ENCODE measurements around the gene DMC1. TPM values are rescaled to one million over a fixed set of nuclear protein-coding genes. Genes with fewer than 3 reads are reported as not detected.

The DMC1 gene
- total and polyA plus RNA-seq, 4 donors = 0.24 to 2.7 (median 1.8) TPM

DNA sequence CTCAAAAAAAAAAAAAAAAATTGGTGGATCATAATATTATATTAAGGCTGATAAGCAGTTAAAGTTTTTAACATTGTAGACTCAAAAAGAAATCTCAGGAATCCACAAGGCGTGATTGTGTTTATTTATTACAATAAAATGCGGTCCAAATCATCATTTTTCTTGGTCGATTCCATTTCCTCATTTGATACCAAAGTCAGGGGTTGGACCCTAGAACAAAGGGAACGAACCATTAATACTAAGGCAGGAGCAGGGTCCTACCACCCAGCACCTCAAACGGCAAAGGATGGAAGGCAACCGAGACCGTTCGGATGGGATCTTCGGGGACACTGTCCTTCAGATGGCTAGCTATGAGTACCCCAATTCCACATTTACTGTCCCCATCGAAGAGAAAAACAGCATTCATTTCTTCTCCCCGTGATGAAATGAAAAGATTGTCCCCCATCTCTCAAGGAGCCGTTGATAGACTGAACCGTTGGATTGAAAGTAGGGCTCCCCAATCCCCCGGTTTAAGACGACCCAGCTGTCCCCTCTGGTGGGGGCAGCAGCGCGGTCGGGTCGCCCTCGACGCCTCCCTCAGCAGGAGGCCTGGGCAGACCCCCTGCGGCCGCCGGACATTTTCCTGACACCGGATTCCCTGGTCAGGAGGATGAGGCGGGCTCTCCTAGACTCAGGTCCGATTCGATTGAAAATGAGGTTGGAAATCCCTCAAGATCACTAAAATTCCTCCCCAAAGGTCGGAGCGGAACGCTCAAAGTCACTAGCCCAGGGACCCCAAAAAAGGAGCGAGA is 607 bp downstream of the DMC1 start:
- Histone ChIP-seq H3K9me3 (ENCODE audit: control insufficient read depth in 4 of 4, insufficient read depth in 3 of 4, low read length in 3 of 4) (no peaks in the 10 kb centered on the region), H3K4me1 (ENCODE audit: control insufficient read depth in 5 of 5, insufficient read depth in 5 of 5, low read length in 5 of 5) (peaks cover 0 to 26% (median 7%) of the 10 kb centered on the region in 5 donors), H3K4me3 (peak overlapping the region; percentile 10), H3K27ac (ENCODE audit: low read depth in 1 of 2, low read length in 1 of 2) (no peak overlapping the region), H3K27me3 (ENCODE audit: control insufficient read depth in 3 of 3, insufficient read depth in 3 of 3, low read length in 2 of 3) (no peaks in the 10 kb centered on the region), H3K9ac (ENCODE audit: insufficient read depth in 1 of 2, low read length in 2 of 2) (peak overlapping the region; percentile 65 to 71), H3K36me3 (ENCODE audit: control insufficient read depth in 4 of 4, insufficient read depth in 4 of 4, low read length in 4 of 4) (no peaks in the 10 kb centered on the region)
- ATAC-seq (ENCODE audit: insufficient read depth, low FRiP score) (no peak), DNase-seq (peak in 2 of 3 donors; percentile 29 to 34)
- 36% methylated on average over 32 of the region's 32 CpGs for WGBS, 2 donors
- no peak for TF ChIP-seq CTCF (IDR thresholded peaks at IDR 0.05; ENCODE audit: control extremely low read depth, extremely low read depth)

DNA sequence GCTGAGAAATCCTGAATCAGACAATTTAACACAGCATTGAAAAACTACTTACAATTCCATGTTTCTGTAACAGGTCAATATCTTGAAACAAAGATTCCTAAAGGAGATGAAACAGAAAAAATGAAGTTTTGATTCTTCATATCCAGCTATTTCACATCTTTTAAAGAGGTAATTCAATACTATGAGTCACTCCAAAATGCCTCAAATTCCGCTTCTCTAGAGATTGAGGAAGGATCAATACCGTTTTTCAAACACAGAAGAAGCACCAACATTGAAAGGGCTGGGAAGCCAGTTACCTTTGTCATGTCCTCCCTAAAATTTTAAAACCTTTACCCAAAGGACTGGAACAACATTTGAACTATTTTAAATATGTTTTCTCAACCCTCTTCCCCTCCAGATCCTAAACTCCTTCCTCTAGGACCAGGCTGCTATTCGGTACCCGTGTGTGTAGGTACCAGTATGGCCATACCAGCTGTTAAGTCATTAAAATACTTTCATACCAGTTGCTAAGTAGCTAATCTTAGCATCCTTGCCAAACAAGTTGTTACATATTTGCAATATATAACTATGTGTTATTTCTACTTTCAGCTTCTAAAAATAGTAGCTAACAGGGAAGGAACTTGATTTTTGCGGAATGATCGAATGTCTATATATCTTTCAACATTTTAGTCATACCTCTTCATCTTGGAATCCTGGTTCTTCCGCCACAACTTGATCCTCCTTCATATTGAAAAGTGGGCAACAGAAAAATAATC is 2.3 kb downstream of the DMC1 start:
- Histone ChIP-seq H3K27me3 (ENCODE audit: control insufficient read depth in 3 of 3, insufficient read depth in 3 of 3, low read length in 2 of 3) (no peaks in the 10 kb centered on the region), H3K4me3 (no peak overlapping the region), H3K4me1 (ENCODE audit: control insufficient read depth in 5 of 5, insufficient read depth in 5 of 5, low read length in 5 of 5) (peaks cover 0 to 26% (median 7%) of the 10 kb centered on the region in 5 donors), H3K9me3 (ENCODE audit: control insufficient read depth in 4 of 4, insufficient read depth in 3 of 4, low read length in 3 of 4) (no peaks in the 10 kb centered on the region), H3K36me3 (ENCODE audit: control insufficient read depth in 4 of 4, insufficient read depth in 4 of 4, low read length in 4 of 4) (no peaks in the 10 kb centered on the region), H3K9ac (ENCODE audit: insufficient read depth in 1 of 2, low read length in 2 of 2) (no peak overlapping the region), H3K27ac (ENCODE audit: low read depth in 1 of 2, low read length in 1 of 2) (no peak overlapping the region)
- DNase-seq = peak in 2 of 3 donors; percentile 42 to 53
- no peak for ATAC-seq (ENCODE audit: insufficient read depth, low FRiP score)
- WGBS, 2 donors = 53 to 65% methylated on average over 7 of the region's 7 CpGs
- no peak for TF ChIP-seq CTCF (IDR thresholded peaks at IDR 0.05; ENCODE audit: control extremely low read depth, extremely low read depth)

DNA sequence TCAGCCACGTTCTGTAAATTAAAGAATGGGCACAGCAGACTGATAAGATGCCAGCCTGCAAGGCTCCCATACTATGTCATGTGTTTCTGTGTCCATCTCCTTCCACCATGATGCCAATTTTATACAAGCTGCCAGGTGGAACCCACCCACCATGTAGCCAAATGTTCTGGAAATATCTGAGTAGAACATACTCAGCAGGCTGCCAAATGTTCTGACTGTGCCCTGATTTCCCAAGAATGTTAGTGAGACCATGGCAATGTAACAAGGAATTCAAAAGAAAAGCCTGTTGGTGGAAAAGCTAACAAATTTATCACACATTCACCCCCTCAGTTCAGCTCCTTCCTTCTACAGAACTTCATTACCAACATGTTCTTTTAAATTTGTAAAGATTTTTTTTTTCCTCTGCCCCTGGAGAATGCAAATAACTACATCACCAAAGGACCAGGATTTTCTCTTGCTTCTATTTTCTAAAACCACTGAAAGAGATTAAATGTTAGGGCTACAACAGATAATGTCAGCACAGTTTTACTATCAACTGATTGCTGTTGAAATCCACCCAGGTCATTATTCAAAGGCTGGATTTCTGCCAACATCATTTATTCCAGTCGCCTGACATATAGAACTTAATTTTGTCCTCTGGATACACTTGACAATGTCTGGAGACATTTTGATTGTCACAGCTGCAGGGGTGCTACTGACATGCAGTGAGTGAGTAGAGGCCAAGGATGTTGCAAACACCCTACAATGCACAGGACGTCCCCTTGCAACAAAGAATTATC is 3.1 kb downstream of the DMC1 start:
- DNase-seq (no peak), ATAC-seq (ENCODE audit: insufficient read depth, low FRiP score) (no peak)
- H3K4me1 ChIP-seq (ENCODE audit: control insufficient read depth in 5 of 5, insufficient read depth in 5 of 5, low read length in 5 of 5) = peaks cover 0 to 26% (median 7%) of the 10 kb centered on the region in 5 donors
- H3K9me3 ChIP-seq (ENCODE audit: control insufficient read depth in 4 of 4, insufficient read depth in 3 of 4, low read length in 3 of 4) = no peaks in the 10 kb centered on the region
- no peaks in the 10 kb centered on the region for H3K27me3 ChIP-seq (ENCODE audit: control insufficient read depth in 3 of 3, insufficient read depth in 3 of 3, low read length in 2 of 3)
- H3K27ac ChIP-seq (ENCODE audit: low read depth in 1 of 2, low read length in 1 of 2) = no peak overlapping the region
- WGBS, 2 donors = 71 to 72% methylated on average over 3 of the region's 3 CpGs
- TF ChIP-seq CTCF (IDR thresholded peaks at IDR 0.05; ENCODE audit: control extremely low read depth, extremely low read depth) = no peak
- H3K9ac ChIP-seq (ENCODE audit: insufficient read depth in 1 of 2, low read length in 2 of 2) = no peak overlapping the region
- no peak overlapping the region for H3K4me3 ChIP-seq
- H3K36me3 ChIP-seq (ENCODE audit: control insufficient read depth in 4 of 4, insufficient read depth in 4 of 4, low read length in 4 of 4) = no peaks in the 10 kb centered on the region

Measured in lung (tissue), 12 donors.